ENCODE measurements around the gene FYN. TPM values are rescaled to one million over a fixed set of nuclear protein-coding genes. Genes with fewer than 3 reads are reported as not detected.

The FYN gene
- total and polyA plus RNA-seq, 2 of the 13 experiments (the other 11 are each of a cell fraction or from before 2014, with no cell fraction given), result 15.5 to 24.6 TPM

GRCh38 chr6:111813677-111814310 is 59.5 kb downstream of the FYN start:
- no peak for FAIRE-seq

GRCh38 chr6:111813237-111813636 is 60.0 kb downstream of the FYN start:
- no TSS peak for BruUV-seq (replicated peaks)
- DNase-seq (ENCODE audit: low spot score), result no peak
- no peaks in the 10 kb centered on the region for H3K4me1 ChIP-seq (ENCODE audit: insufficient read depth, low read length)
- H3K9ac ChIP-seq (ENCODE audit: insufficient read depth, low read depth, low read length), result no peak overlapping the region
- H3K36me3 ChIP-seq (replicated peaks in 1 of 2; ENCODE audit: control insufficient read depth in 1 of 2, insufficient read depth in 2 of 2, low read length in 2 of 2), result no peaks in the 10 kb centered on the region
- no peak overlapping the region for H3K27ac ChIP-seq (ENCODE audit: extremely low read length, insufficient read depth, low read length)
- H3K79me2 ChIP-seq (ENCODE audit: insufficient read depth, low read length), result no peaks in the 10 kb centered on the region
- CTCF ChIA-PET (ENCODE audit: low intra/inter-chr PET ratio, low total read pairs), result no interaction called here
- H4K20me1 ChIP-seq (ENCODE audit: insufficient read depth, low read length), result no peaks in the 10 kb centered on the region
- POLR2A ChIA-PET, result no interaction called here
- intact Hi-C loops (cut with micrococcal nuclease; ENCODE audit: unreplicated experiment) (no loop called here), in situ Hi-C loops (cut with HindIII; ENCODE audit: extremely low pct_ligation_motif_present, low pct_unique_long_range_greater_than_20kb) (no loop called here)
- H3K9me3 ChIP-seq (ENCODE audit: low read length), result no peaks in the 10 kb centered on the region
- H2AFZ ChIP-seq (ENCODE audit: low read length), result no peak overlapping the region
- no peak overlapping the region for H3K4me3 ChIP-seq (replicated peaks in 1 of 3; ENCODE audit: insufficient read depth in 1 of 3, low read depth in 2 of 3, low read length in 3 of 3)
- H3K27me3 ChIP-seq (ENCODE audit: control insufficient read depth in 1 of 2, insufficient read depth in 2 of 2, low read length in 2 of 2), result no peaks in the 10 kb centered on the region
- ATAC-seq, result no peak
- no peak for TF ChIP-seq ZNF414 (CRISPR knock-in tag; IDR thresholded peaks at IDR 0.05)
- no peak for TF ChIP-seq TARDBP (CRISPR knock-in tag; IDR thresholded peaks at IDR 0.05)
- TF ChIP-seq HNRNPUL1 (IDR thresholded peaks at IDR 0.05; ENCODE audit: low read depth, low read length), result no peak
- TF ChIP-seq FOXO1 (CRISPR knock-in tag; IDR thresholded peaks at IDR 0.05), result no peak
- TF ChIP-seq ZBTB3 (CRISPR knock-in tag; IDR thresholded peaks at IDR 0.05; ENCODE audit: borderline replicate concordance, low read depth), result no peak
- no peak for TF ChIP-seq ZNF225 (CRISPR knock-in tag; IDR thresholded peaks at IDR 0.05)
- FAIRE-seq, result peak; percentile 15
- H3K4me2 ChIP-seq (ENCODE audit: low read depth, low read length), result no peak overlapping the region

More at GRCh38 chr6:111813677-111814310, 59.5 kb downstream of the FYN start:
- in situ Hi-C loops (cut with HindIII; ENCODE audit: extremely low pct_ligation_motif_present, low pct_unique_long_range_greater_than_20kb) (no loop called here), intact Hi-C loops (cut with micrococcal nuclease; ENCODE audit: unreplicated experiment) (no loop called here)
- CTCF ChIA-PET (ENCODE audit: low intra/inter-chr PET ratio, low total read pairs), result no interaction called here
- no peaks in the 10 kb centered on the region for H3K27me3 ChIP-seq (ENCODE audit: control insufficient read depth in 1 of 2, insufficient read depth in 2 of 2, low read length in 2 of 2)
- BruUV-seq (replicated peaks), result no TSS peak
- H3K79me2 ChIP-seq (ENCODE audit: insufficient read depth, low read length), result no peaks in the 10 kb centered on the region
- 80% methylated on average over 8 of the region's 8 CpGs for WGBS (ENCODE audit: low lambda C conversion rate)
- DNase-seq (ENCODE audit: low spot score) (no peak), ATAC-seq (no peak)
- H3K27ac ChIP-seq (ENCODE audit: extremely low read length, insufficient read depth, low read length), result no peak overlapping the region
- no peaks in the 10 kb centered on the region for H3K36me3 ChIP-seq (replicated peaks in 1 of 2; ENCODE audit: control insufficient read depth in 1 of 2, insufficient read depth in 2 of 2, low read length in 2 of 2)
- no peak overlapping the region for H3K4me2 ChIP-seq (ENCODE audit: low read depth, low read length)
- H3K9ac ChIP-seq (ENCODE audit: insufficient read depth, low read depth, low read length), result no peak overlapping the region
- H3K4me1 ChIP-seq (ENCODE audit: insufficient read depth, low read length), result no peaks in the 10 kb centered on the region
- no peak overlapping the region for H3K4me3 ChIP-seq (replicated peaks in 1 of 3; ENCODE audit: insufficient read depth in 1 of 3, low read depth in 2 of 3, low read length in 3 of 3)
- no peak for TF ChIP-seq WIZ (CRISPR knock-in tag; IDR thresholded peaks at IDR 0.05)
- TF ChIP-seq ZNF629 (CRISPR knock-in tag; conservative IDR thresholded peaks at IDR 0.05), result peak; percentile 37; the same call in 1 of the 2 replicates
- H3K9me3 ChIP-seq (ENCODE audit: low read length), result no peaks in the 10 kb centered on the region
- no peak overlapping the region for H2AFZ ChIP-seq (ENCODE audit: low read length)
- POLR2A ChIA-PET, result no interaction called here
- no peaks in the 10 kb centered on the region for H4K20me1 ChIP-seq (ENCODE audit: insufficient read depth, low read length)

All from HepG2 (cell line).